Measurements from ENCODE around the gene COX7A2.
A peak's percentile ranks its signal among the peaks of the same experiment; 100 is the strongest.

COX7A2 gene

DNA sequence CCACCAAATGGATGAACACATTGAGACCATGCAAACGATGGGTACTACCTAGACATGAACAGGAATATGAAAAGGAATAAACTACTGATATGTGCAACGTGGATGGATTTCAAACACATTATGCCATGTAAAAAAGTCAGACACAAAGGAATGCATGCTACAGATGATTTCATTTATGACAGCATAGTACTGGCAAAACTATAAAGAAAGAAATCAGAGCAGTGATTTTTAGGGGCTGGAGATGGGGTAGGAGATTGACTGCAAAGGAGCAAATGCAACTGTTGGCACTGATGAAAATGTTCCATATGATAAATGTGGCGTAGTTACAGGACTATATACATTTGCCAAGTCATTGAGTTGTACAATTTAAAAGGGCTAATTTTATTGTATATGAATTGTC lies 24.3 kb downstream of the COX7A2 start:
- no peak for DNase-seq

- no peak for DNase-seq
These were observed 26.4 kb downstream of the COX7A2 start for GRCh38 chr6:75217193-75217592.

GRCh38 chr6:75215291-75215690 lies 28.3 kb downstream of the COX7A2 start:
- DNase-seq, result no peak

GRCh38 chr6:75213732-75214131 lies 29.9 kb downstream of the COX7A2 start:
- DNase-seq, result no peak

DNA sequence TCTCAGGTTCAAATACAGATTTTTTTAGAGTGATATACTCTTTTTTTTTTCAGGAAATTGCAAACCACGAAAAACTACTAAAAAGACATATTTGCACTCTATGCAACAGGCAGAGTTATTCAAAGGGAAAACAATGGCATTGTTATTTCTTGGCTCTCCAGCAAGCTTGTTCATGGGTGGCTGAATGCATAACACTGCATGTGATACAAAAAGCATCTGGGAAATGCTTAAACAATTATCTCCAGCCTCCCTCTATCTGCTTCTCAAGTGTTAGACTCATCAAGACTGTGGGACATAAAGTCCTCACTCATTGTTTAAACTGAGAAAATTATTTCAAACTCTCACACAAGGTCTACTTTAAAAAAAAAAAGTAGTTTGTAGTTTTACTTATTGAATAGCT lies 30.5 kb downstream of the COX7A2 start:
- DNase-seq, result no peak

GRCh38 chr6:75211920-75212590 lies 31.5 kb downstream of the COX7A2 start:
- DNase-seq, result no peak

DNA sequence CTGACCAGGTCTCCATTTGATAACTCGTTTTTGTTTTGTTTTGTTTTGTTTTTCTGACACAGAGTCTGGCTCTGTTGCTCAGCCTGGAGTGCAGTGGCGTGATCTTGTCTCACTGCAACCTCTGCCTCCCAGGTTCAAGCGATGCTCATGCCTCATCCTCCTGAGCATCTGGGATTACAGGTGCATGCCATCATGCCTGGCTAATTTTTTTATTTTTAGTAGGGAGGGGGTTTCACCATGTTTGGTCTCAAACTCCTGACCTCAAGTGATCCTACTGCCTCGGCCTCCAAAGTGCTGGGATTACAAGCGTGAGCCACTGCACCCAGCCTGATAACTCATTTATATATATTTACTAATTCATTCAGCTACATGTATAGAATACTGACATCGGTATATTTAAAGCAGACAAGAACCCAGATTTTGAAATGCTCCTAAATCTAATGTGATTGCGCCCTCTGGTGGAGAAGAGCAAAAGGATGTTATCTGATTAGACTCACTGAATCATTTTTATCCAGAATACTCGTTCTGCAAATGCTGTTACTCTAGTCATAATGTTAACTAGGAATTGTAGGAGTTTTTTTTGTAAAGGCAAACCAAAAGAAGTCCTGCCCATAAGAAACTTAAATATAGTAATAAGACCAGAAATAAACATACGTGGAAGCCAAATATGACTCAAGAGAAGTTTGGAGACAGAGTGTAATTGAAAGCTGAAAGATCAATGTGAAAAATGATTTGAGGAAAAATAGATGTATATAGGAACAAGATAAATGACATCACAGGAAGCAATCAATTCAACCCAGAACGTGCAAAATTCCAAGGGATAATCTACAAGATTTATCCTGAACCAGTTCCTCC lies 32.5 kb downstream of the COX7A2 start:
- peak; percentile 62 for DNase-seq

- DNase-seq, result no peak
These were observed 34.3 kb downstream of the COX7A2 start for GRCh38 chr6:75209184-75209723.

- peak; percentile 91 for DNase-seq
These were observed 35.1 kb downstream of the COX7A2 start for GRCh38 chr6:75208298-75209183.

DNA sequence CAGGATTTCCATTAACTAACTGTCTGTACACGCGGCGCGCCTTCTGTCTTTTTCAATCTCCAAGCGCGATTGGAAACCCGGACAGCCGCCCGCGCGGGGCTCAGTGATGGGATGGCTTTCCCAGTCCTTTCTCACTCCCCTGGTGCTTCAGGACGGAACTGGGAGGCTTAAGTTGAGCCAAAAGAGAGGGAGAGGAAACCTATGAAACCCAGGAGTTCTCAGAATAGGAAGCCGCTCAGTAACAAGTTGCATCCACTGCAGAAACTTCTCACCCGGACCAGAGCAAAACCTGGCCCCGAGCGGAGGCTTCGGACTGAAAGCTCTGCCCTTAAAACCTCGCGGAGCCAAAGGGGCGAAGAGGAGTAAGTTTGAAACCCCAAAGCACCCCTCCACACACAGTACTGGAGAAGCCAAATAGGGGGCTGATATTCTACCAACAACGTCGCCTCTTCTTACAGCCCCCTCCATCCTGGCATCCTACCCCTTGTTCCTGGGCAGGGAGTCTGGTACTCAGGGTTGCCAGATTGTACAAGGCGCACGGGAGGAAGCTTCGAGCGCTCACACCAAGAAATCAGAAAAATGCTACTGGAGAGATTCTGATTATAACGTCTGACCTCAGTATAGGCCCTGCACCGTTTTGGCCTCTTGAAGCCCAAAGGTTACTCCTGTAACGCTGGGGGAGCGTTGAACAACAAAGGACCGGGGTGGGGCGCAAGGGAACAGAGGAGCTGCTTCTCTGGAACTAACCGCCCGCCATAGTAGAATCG lies 36.8 kb downstream of the COX7A2 start:
- no peak for DNase-seq

- peak; percentile 49 for DNase-seq
These were observed 37.6 kb downstream of the COX7A2 start, which contains the start of gene COL12A1 for GRCh38 chr6:75205776-75206575. Gene COL12A1, minus strand, starts transcription at chr6:75206053. Its CDS starts 3,261 bp downstream, at chr6:75202792.

GRCh38 chr6:75204959-75205775 lies 38.4 kb downstream of the COX7A2 start:
- peak; percentile 47 for DNase-seq

- DNase-seq, result peak; percentile 56
These were observed 39.2 kb downstream of the COX7A2 start for GRCh38 chr6:75204217-75204958.

DNA sequence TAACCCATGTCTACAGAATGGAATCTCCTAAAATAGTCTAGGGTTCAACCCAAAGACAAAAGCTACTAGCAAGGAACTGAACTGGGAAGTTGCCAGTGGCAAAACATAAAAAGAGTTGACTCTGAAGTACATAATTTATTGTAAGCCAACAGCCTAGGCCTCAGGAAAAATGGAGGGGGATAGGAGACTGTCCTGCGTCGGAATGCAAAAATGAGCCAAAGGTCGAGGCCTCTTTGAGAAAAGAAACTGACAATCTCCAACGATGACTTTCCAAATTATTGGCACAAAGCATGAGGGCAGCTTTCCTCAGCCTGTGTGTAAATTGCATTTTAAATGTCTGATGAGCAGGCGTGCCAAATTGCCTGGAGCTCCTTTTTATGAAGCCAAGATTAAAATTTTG lies 39.9 kb downstream of the COX7A2 start:
- no peak for DNase-seq

GRCh38 chr6:75202676-75203131 lies 40.9 kb downstream of the COX7A2 start:
- no peak for DNase-seq

DNA sequence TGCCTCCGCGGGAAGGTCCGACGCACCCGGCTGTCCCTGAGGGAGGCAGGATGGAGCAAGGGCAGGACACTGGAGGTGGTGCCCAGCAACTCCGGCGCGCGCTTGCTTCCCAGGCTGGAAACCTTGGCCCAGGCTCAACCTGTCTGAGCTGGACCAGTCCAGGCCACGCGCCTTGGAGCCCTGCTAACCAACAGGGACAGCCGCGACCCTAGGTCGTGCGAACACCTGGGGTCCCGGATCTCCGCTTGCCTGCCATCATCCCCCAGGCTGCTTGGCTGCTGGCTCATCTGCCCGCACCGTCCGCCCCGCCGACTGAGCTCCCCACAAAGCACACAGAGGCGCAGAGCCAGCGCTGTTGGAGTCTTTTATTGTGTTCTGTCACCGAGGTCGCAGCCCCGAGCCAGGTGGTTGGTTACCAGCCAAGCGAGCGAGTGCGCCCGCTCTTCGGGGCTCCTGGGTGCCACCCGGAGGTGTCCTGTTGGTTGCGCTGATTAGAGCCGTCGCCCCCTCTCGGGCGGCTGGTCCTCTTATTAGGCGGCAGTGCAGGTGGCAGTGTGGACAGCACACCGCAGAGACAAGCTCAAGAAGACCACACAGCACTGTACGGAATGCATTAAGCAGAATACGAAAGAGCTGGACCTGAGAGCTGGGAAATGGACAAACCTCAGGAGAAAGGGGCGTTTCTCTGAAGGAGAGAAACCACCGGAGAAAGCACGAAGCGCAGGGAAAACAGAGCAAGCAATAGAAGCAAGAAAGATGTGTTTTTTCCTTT lies 41.5 kb downstream of the COX7A2 start:
- no peak for DNase-seq

GRCh38 chr6:75201021-75201420 lies 42.6 kb downstream of the COX7A2 start:
- DNase-seq, result no peak

DNA sequence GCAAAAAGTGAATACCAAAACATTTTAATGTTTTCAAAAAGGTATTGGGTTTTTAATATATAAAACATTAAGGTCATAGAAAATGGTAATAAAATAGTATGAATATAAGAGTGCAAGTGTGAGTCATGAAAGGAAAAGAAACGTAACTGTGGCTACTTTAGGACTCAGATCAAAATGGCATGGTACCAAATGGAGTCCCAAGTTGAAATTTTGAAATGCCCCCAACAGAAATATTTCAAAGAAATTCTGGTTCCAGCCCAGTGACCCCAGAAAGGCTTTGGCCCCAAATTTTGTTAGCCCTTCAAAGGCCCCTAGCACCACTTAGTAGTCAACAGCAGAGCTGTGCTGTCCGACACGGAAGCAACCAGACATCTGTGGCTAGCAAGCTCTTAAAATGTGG lies 43.7 kb downstream of the COX7A2 start:
- DNase-seq, result no peak
